ENCODE data around the gene CACHD1.

- TF ChIP-seq CTCF (IDR thresholded peaks at IDR 0.05) (no peak), MYC (IDR thresholded peaks at IDR 0.05; ENCODE audit: borderline replicate concordance, low read length) (no peak), MAX (IDR thresholded peaks at IDR 0.05) (no peak), POLR2A (IDR thresholded peaks at IDR 0.05; ENCODE audit: low read length) (no peak), EP300 (IDR thresholded peaks at IDR 0.05) (no peak), HDAC2 (IDR thresholded peaks at IDR 0.05) (no peak), RFX5 (IDR thresholded peaks at IDR 0.05) (no peak), ATOH8 (CRISPR knock-in tag; IDR thresholded peaks at IDR 0.05; ENCODE audit: low read depth) (no peak)
Observed at GRCh38 chr1:64502931-64503330, 33.0 kb downstream of the CACHD1 start.
